Mesothelial cell of epicardium (in vitro differentiated cells): ENCODE data around the gene TMEM178A. TPM values are rescaled to one million over a fixed set of nuclear protein-coding genes. Genes with fewer than 3 reads are reported as not detected.

Source experiments
- DNase-seq, 2 experiments: peaks; one replicate each; pipeline ENCODE4 v3.0.0; 2021; ENCODE audit warnings: low spot score in 2 of 2; ENCODE audit not compliant: unreplicated experiment in 2 of 2
- H3K27ac Mint-ChIP-seq: 2 replicates; pipeline ENCODE4 v1.8.0; 2021; ENCODE audit warnings: mixed read lengths
- H3K27me3 Mint-ChIP-seq: 2 replicates; pipeline ENCODE4 v1.8.0; 2021; ENCODE audit warnings: low read depth, mixed read lengths
- H3K36me3 Mint-ChIP-seq: 2 replicates; pipeline ENCODE4 v1.8.0; 2021; ENCODE audit warnings: mixed read lengths
- H3K4me1 Mint-ChIP-seq: 2 replicates; pipeline ENCODE4 v1.8.0; 2021; ENCODE audit warnings: mixed read lengths
- H3K4me3 Mint-ChIP-seq: 2 replicates; pipeline ENCODE4 v1.8.0; 2021; ENCODE audit warnings: mild to moderate bottlenecking, moderate library complexity, mixed read lengths
- H3K9me3 Mint-ChIP-seq: 2 replicates; pipeline ENCODE4 v1.8.0; 2021; ENCODE audit warnings: mixed read lengths
- total RNA-seq: library from RNA; stranded (reverse); gene quantifications from 3 replicates; pipeline ENCODE4 v1.2.1, GENCODE V29; 2021
- TF ChIP-seq, protein P1 (sequence below): fragments of 200-600 bp; sonication (generic); IDR thresholded peaks from one replicate; pipeline ENCODE4 v1.5.0; 2021; ENCODE audit warnings: antibody characterized with exemption; ENCODE audit not compliant: unreplicated experiment

TMEM178A gene
- total RNA-seq = 11.9 to 14.9 TPM (median 13.1 TPM) in 3 replicates

DNA sequence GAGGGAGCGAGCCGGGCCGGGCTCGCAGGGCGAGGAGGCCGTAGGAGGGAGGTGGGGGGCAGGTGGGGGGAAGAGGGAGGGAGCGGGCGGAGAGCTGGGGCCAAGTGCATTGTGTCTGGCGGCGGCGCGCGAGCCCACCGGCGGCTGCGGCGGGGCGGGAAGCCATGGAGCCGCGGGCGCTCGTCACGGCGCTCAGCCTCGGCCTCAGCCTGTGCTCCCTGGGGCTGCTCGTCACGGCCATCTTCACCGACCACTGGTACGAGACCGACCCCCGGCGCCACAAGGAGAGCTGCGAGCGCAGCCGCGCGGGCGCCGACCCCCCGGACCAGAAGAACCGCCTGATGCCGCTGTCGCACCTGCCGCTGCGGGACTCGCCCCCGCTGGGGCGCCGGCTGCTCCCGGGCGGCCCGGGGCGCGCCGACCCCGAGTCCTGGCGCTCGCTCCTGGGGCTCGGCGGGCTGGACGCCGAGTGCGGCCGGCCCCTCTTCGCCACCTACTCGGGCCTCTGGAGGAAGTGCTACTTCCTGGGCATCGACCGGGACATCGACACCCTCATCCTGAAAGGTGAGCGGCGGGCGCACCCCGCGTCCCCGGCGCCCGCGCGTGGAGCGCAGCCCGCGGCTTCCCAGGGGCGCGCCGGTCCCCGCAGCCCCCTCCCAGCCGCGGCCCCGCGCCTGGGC is at the start of gene TMEM178A:
Gene TMEM178A (plus strand): TSS at position 107 of the 680 bp plus-strand sequence. CDS start 58 bp downstream, at position 165.
- Mint-ChIP-seq H3K4me3 (peak within 1 kb of the TSS; percentile 92), H3K9me3 (no peaks in the 10 kb centered on the region), H3K36me3 (no peaks in the 10 kb centered on the region), H3K4me1 (peaks cover 26% of the 10 kb centered on the region), H3K27me3 (peaks cover 42% of the 10 kb centered on the region), H3K27ac (peak within 1 kb of the TSS; percentile 78)
- TF ChIP-seq, protein P1, sequence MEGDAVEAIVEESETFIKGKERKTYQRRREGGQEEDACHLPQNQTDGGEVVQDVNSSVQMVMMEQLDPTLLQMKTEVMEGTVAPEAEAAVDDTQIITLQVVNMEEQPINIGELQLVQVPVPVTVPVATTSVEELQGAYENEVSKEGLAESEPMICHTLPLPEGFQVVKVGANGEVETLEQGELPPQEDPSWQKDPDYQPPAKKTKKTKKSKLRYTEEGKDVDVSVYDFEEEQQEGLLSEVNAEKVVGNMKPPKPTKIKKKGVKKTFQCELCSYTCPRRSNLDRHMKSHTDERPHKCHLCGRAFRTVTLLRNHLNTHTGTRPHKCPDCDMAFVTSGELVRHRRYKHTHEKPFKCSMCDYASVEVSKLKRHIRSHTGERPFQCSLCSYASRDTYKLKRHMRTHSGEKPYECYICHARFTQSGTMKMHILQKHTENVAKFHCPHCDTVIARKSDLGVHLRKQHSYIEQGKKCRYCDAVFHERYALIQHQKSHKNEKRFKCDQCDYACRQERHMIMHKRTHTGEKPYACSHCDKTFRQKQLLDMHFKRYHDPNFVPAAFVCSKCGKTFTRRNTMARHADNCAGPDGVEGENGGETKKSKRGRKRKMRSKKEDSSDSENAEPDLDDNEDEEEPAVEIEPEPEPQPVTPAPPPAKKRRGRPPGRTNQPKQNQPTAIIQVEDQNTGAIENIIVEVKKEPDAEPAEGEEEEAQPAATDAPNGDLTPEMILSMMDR = no peak
- peak in 1 of 2 experiments; percentile 51 for DNase-seq

DNA sequence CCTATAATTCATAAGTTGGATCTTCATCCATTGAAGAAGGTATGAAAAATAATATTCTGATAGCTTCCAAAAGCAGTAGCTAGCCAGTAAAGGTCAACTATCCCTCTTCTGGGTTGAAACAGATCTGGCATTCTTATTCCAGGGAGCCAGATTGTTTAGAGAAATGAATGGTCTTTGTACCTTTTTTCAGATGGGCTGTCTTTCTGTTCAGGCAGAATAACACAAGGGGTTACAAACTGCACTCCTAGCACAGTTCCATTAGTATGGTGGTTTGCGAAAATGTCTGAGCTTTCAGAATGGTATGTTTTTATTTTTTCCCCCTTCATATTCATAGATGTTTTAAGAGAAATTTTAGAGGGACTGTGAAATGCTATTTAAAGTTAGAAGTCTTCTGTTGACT is 47.5 kb upstream of the TMEM178A start:
- Mint-ChIP-seq H3K27me3 (peaks cover 3% of the 10 kb centered on the region), H3K4me1 (peaks cover 12% of the 10 kb centered on the region), H3K27ac (no peak overlapping the region), H3K9me3 (peaks cover 7% of the 10 kb centered on the region), H3K4me3 (no peak overlapping the region), H3K36me3 (no peaks in the 10 kb centered on the region)
- TF ChIP-seq, protein P1 = no peak
- DNase-seq = no peak

DNA sequence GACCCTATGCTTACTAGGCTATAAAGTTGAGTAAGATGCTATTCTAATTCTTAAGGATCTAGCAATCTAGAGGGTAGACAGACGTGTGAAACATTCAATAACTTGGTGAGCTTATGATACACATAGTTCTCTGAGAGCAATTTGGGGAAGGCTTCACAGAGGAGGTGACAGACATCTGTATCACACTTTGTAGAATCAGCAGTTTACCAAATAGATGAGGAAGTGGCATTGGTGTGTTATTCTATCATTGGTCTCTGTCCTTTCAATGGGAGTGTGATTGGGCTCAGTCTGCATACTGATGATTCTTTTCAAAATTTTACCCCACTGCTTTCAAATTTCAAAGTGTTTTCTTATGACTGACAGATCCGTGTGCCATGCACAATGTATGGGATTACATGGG is 47.0 kb upstream of the TMEM178A start:
- Mint-ChIP-seq H3K27ac (no peak overlapping the region), H3K9me3 (peaks cover 7% of the 10 kb centered on the region), H3K4me3 (no peak overlapping the region), H3K36me3 (no peaks in the 10 kb centered on the region), H3K4me1 (peaks cover 12% of the 10 kb centered on the region), H3K27me3 (peaks cover 3% of the 10 kb centered on the region)
- no peak for DNase-seq
- TF ChIP-seq, protein P1 = no peak

DNA sequence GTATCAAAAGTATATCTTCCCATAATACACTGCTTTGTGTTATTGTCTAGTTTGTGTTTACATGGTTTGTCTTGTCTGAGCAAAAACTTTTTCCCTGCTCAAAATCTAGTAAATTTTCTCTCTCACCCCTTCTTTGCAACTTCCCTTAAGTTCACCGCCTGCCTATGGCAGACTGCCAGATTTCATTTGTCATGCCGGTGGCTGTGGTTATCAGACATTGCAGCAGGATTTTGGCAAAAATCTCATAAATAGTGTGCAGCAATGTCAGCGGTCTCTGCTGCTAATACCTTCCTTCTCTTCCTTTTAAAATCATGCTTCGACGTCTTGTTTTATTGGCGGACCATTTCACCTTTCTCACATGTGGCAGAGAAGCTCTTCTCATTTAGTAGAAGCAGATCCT is 45.6 kb upstream of the TMEM178A start:
- TF ChIP-seq, protein P1 = no peak
- Mint-ChIP-seq H3K4me1 (peaks cover 12% of the 10 kb centered on the region), H3K9me3 (no peaks in the 10 kb centered on the region), H3K27me3 (peaks cover 3% of the 10 kb centered on the region), H3K4me3 (no peak overlapping the region), H3K27ac (peak overlapping the region; percentile 50), H3K36me3 (no peaks in the 10 kb centered on the region)
- DNase-seq = peak; percentile 33 to 63

DNA sequence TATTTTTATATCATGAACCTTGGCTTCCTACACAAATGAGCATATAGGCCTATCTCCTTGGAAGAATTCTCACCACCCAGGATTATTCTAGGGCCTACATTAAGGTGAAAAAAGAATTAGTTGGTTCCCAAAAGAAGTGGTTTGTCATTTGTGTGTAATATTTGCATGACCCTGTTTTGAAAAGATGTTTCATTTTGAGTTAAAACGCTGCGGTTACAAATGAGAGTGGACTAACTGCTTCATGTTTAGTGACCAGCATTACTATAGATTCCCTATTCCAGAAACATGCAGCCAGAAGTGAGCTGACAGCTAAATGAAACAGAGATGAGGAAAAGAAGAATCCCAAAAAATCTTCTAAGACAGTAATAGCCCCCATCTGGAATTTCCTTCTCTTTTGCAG is 44.1 kb upstream of the TMEM178A start:
- TF ChIP-seq, protein P1 = no peak
- Mint-ChIP-seq H3K9me3 (no peaks in the 10 kb centered on the region), H3K36me3 (no peaks in the 10 kb centered on the region), H3K27me3 (no peaks in the 10 kb centered on the region), H3K4me1 (peaks cover 25% of the 10 kb centered on the region), H3K27ac (no peak overlapping the region), H3K4me3 (no peak overlapping the region)
- DNase-seq = no peak
